GM23248 (cell line): ENCODE results near the gene CAMSAP2.

Source experiments
- EZH2 ChIP-seq: fragments of 200-600 bp; sonication (generic); IDR thresholded peaks from 2 replicates; pipeline ENCODE4 v1.6.1; 2018; ENCODE audit warnings: antibody characterized with exemption, mild to moderate bottlenecking; ENCODE audit not compliant: insufficient read depth, poor library complexity, severe bottlenecking
- EZH2phosphoT487 ChIP-seq: fragments of 200-600 bp; sonication (generic); IDR thresholded peaks from 2 replicates; pipeline ENCODE4 v1.6.1; 2018; ENCODE audit warnings: antibody characterized with exemption, moderate library complexity, mild to moderate bottlenecking, low read depth; ENCODE audit not compliant: insufficient read depth

- TF ChIP-seq EZH2: no peak
- no peak for TF ChIP-seq EZH2phosphoT487
These were observed 118.1 kb downstream of the CAMSAP2 start for GRCh38 chr1:200856716-200857357.
